Measurements from ENCODE around the gene FOXE1.

- TF ChIP-seq EZH2phosphoT487 (IDR thresholded peaks at IDR 0.05; ENCODE audit: low read length): no peak
- TF ChIP-seq CTCF (IDR thresholded peaks at IDR 0.05; ENCODE audit: low read length): no peak
- no peak for TF ChIP-seq EZH2 (optimal IDR thresholded peaks at IDR 0.05; ENCODE audit: low read depth, low read length)
These were observed 11.4 kb downstream of the FOXE1 start for GRCh38 chr9:97864396-97864795.

Measured in MM.1S (cell line).